ENCODE data around the gene PRKCB. TPM values are rescaled to one million over a fixed set of nuclear protein-coding genes. Genes with fewer than 3 reads are reported as not detected.

Gene PRKCB
- total and polyA plus RNA-seq, 9 donors = 0.38 to 5.0 (median 1.2) TPM

GRCh38 chr16:23950898-23951297 is 115.1 kb downstream of the PRKCB start:
- no peak overlapping the region for H3K27ac ChIP-seq
- intact Hi-C loops (cut with DNase I) = no loop called here

GRCh38 chr16:23952128-23952970 is 116.6 kb downstream of the PRKCB start:
- TF ChIP-seq, protein P1, sequence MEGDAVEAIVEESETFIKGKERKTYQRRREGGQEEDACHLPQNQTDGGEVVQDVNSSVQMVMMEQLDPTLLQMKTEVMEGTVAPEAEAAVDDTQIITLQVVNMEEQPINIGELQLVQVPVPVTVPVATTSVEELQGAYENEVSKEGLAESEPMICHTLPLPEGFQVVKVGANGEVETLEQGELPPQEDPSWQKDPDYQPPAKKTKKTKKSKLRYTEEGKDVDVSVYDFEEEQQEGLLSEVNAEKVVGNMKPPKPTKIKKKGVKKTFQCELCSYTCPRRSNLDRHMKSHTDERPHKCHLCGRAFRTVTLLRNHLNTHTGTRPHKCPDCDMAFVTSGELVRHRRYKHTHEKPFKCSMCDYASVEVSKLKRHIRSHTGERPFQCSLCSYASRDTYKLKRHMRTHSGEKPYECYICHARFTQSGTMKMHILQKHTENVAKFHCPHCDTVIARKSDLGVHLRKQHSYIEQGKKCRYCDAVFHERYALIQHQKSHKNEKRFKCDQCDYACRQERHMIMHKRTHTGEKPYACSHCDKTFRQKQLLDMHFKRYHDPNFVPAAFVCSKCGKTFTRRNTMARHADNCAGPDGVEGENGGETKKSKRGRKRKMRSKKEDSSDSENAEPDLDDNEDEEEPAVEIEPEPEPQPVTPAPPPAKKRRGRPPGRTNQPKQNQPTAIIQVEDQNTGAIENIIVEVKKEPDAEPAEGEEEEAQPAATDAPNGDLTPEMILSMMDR (IDR thresholded peaks at IDR 0.05) = no peak
- TF ChIP-seq POLR2A (IDR thresholded peaks at IDR 0.05) (no peak), EP300 (IDR thresholded peaks at IDR 0.05) (no peak)
- intact Hi-C loops (cut with DNase I) = no loop called here
- 5 to 13% (median 9%) methylated on average over 13 of the region's 13 CpGs for WGBS, 3 donors
- Histone ChIP-seq H3K27me3 (no peaks in the 10 kb centered on the region), H3K4me1 (ENCODE audit: insufficient read depth) (no peaks in the 10 kb centered on the region), H3K27ac (no peak overlapping the region), H3K9me3 (no peaks in the 10 kb centered on the region), H3K36me3 (no peaks in the 10 kb centered on the region), H3K4me3 (no peak overlapping the region)
- DNase-seq = no peak

More at GRCh38 chr16:23950898-23951297, 115.1 kb downstream of the PRKCB start:
- Histone ChIP-seq H3K27me3 (no peaks in the 10 kb centered on the region), H3K4me3 (no peak overlapping the region), H3K9me3 (no peaks in the 10 kb centered on the region), H3K36me3 (no peaks in the 10 kb centered on the region), H3K4me1 (ENCODE audit: insufficient read depth) (no peaks in the 10 kb centered on the region)
- no peak for DNase-seq
- TF ChIP-seq, protein P1 (IDR thresholded peaks at IDR 0.05) = no peak
- no peak for TF ChIP-seq POLR2A (IDR thresholded peaks at IDR 0.05)
- TF ChIP-seq EP300 (IDR thresholded peaks at IDR 0.05) = no peak
- 50 to 58% (median 56%) methylated on average over 7 of the region's 7 CpGs for WGBS, 3 donors

DNA sequence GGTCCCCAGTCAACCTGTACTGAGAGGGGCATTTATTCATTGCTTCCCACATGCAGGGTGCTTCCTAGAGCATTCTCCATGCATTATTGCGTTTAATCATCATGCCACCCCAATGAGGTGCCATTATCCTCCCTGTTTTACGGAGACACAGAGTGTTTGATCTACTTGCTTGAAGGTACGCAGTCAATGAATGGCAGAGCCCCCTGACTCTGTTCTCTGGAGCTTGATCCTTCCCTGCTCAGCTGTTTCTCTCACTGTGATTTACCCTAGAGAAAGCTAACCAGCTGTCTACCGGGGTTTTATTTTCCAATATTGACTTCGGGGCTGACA is 117.2 kb downstream of the PRKCB start:
- Histone ChIP-seq H3K9me3 (no peaks in the 10 kb centered on the region), H3K27me3 (no peaks in the 10 kb centered on the region), H3K27ac (no peak overlapping the region), H3K4me3 (no peak overlapping the region), H3K4me1 (ENCODE audit: insufficient read depth) (no peaks in the 10 kb centered on the region), H3K36me3 (no peaks in the 10 kb centered on the region)
- TF ChIP-seq, protein P1 (IDR thresholded peaks at IDR 0.05) = no peak
- no peak for TF ChIP-seq EP300 (IDR thresholded peaks at IDR 0.05)
- TF ChIP-seq POLR2A (IDR thresholded peaks at IDR 0.05) = no peak
- no peak for DNase-seq
- intact Hi-C loops (cut with DNase I) = no loop called here
- 58 to 73% (median 62%) methylated on average over 5 of the region's 5 CpGs for WGBS, 3 donors

- H3K9me3 ChIP-seq = no peaks in the 10 kb centered on the region
- no peak for TF ChIP-seq POLR2A (IDR thresholded peaks at IDR 0.05)
- TF ChIP-seq EP300 (IDR thresholded peaks at IDR 0.05) = no peak
- TF ChIP-seq, protein P1 (IDR thresholded peaks at IDR 0.05) = no peak
- no peaks in the 10 kb centered on the region for H3K4me1 ChIP-seq (ENCODE audit: insufficient read depth)
- H3K4me3 ChIP-seq = no peak overlapping the region
- intact Hi-C loops (cut with DNase I) = no loop called here
- DNase-seq = no peak
- 73 to 78% (median 77%) methylated on average over 2 of the region's 2 CpGs for WGBS, 3 donors
- no peaks in the 10 kb centered on the region for H3K36me3 ChIP-seq
- H3K27me3 ChIP-seq = no peaks in the 10 kb centered on the region
- H3K27ac ChIP-seq = no peak overlapping the region
Observed at GRCh38 chr16:23953476-23953875, 117.7 kb downstream of the PRKCB start.

Data from ovary (tissue), 9 donors.